ENCODE results near the gene SELENOP. TPM values are rescaled to one million over a fixed set of nuclear protein-coding genes. Genes with fewer than 3 reads are reported as not detected.

SELENOP gene
- total and polyA plus RNA-seq, 2 of the 13 experiments (the other 11 are each of a cell fraction or from before 2014, with no cell fraction given): 1,895 to 2,083 TPM

DNA sequence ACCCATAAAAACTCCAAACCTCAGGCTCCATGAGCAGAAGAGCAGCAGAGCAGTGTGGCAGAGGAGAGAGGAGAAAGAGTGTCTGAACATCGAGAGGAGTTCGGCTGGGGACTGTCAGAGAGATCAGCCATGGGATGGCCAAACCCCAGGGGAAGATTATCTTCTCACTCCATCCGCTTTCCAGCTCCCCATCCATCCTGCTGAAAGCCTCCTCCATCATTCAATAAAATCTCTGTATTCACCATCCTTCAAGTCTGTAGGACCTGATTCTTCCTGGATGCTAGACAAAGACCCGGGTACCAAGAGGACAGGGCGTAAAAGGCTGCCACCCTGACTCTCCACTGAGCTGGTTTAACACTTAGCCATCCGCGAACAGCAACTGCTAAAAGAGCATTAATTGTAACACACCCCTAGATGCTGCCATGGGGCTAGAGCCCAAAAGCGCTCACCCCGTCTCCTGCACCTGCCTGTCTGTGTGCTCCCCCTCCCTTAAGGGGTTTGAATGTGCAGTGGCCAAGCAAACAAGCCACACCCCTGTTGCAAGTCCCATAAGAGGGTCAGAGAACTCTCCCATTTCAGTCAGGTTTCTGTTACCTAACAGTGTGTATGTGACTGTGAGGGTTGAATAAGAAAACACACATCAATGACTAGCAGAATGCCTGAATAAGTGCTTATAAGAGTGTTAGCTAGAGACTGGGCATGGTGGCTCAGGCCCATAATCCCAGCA is 13.9 kb upstream of the SELENOP start (continued):
- peak; percentile 43; the same call in 1 of the 2 replicates for TF ChIP-seq RXRB (CRISPR knock-in tag; IDR thresholded peaks at IDR 0.05; ENCODE audit: borderline replicate concordance)
- TF ChIP-seq ARNT (IDR thresholded peaks at IDR 0.05): no peak
- no peak for TF ChIP-seq RAD51 (IDR thresholded peaks at IDR 0.05; ENCODE audit: borderline replicate concordance)
- 0 out of 2 replicates have a peak, but pooled peaks have one; percentile 31 for TF ChIP-seq ZMYM4 (CRISPR knock-in tag; IDR thresholded peaks at IDR 0.05)
- TF ChIP-seq HDAC2 (CRISPR knock-in tag; IDR thresholded peaks at IDR 0.05): peak; percentile 17; the same call in 1 of the 2 replicates
- no peak for TF ChIP-seq ZFP41 (CRISPR knock-in tag; IDR thresholded peaks at IDR 0.05; ENCODE audit: borderline replicate concordance)
- no peak for TF ChIP-seq ATF5 (CRISPR knock-in tag; IDR thresholded peaks at IDR 0.05; ENCODE audit: low read depth)
- TF ChIP-seq, protein P1, sequence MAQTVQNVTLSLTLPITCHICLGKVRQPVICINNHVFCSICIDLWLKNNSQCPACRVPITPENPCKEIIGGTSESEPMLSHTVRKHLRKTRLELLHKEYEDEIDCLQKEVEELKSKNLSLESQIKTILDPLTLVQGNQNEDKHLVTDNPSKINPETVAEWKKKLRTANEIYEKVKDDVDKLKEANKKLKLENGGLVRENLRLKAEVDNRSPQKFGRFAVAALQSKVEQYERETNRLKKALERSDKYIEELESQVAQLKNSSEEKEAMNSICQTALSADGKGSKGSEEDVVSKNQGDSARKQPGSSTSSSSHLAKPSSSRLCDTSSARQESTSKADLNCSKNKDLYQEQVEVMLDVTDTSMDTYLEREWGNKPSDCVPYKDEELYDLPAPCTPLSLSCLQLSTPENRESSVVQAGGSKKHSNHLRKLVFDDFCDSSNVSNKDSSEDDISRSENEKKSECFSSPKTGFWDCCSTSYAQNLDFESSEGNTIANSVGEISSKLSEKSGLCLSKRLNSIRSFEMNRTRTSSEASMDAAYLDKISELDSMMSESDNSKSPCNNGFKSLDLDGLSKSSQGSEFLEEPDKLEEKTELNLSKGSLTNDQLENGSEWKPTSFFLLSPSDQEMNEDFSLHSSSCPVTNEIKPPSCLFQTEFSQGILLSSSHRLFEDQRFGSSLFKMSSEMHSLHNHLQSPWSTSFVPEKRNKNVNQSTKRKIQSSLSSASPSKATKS (CRISPR knock-in tag; IDR thresholded peaks at IDR 0.05): no peak
- TF ChIP-seq, protein P2, sequence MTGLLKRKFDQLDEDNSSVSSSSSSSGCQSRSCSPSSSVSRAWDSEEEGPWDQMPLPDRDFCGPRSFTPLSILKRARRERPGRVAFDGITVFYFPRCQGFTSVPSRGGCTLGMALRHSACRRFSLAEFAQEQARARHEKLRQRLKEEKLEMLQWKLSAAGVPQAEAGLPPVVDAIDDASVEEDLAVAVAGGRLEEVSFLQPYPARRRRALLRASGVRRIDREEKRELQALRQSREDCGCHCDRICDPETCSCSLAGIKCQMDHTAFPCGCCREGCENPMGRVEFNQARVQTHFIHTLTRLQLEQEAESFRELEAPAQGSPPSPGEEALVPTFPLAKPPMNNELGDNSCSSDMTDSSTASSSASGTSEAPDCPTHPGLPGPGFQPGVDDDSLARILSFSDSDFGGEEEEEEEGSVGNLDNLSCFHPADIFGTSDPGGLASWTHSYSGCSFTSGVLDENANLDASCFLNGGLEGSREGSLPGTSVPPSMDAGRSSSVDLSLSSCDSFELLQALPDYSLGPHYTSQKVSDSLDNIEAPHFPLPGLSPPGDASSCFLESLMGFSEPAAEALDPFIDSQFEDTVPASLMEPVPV (CRISPR knock-in tag; IDR thresholded peaks at IDR 0.05): no peak
- TF ChIP-seq ZNF674 (CRISPR knock-in tag; IDR thresholded peaks at IDR 0.05; ENCODE audit: low read depth): no peak
- TF ChIP-seq ZNF232 (CRISPR knock-in tag; IDR thresholded peaks at IDR 0.05; ENCODE audit: borderline replicate concordance): no peak
- TF ChIP-seq, protein P3, sequence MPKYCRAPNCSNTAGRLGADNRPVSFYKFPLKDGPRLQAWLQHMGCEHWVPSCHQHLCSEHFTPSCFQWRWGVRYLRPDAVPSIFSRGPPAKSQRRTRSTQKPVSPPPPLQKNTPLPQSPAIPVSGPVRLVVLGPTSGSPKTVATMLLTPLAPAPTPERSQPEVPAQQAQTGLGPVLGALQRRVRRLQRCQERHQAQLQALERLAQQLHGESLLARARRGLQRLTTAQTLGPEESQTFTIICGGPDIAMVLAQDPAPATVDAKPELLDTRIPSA (CRISPR knock-in tag; IDR thresholded peaks at IDR 0.05; ENCODE audit: borderline replicate concordance): no peak
- TF ChIP-seq LCORL (IDR thresholded peaks at IDR 0.05): no peak
- TF ChIP-seq LCORL (CRISPR knock-in tag; IDR thresholded peaks at IDR 0.05): peak; percentile 72; the same call in 1 of the 2 replicates
- peak; percentile 32; the same call in 1 of the 2 replicates for TF ChIP-seq ZNF292 (CRISPR knock-in tag; IDR thresholded peaks at IDR 0.05; ENCODE audit: borderline replicate concordance, low read depth)
- TF ChIP-seq NAIF1 (CRISPR knock-in tag; IDR thresholded peaks at IDR 0.05; ENCODE audit: borderline replicate concordance): no peak
- no peak for TF ChIP-seq ZNF234 (CRISPR knock-in tag; conservative IDR thresholded peaks at IDR 0.05)
- no peak for TF ChIP-seq ZNF597 (CRISPR knock-in tag; IDR thresholded peaks at IDR 0.05)
- no peak for TF ChIP-seq ZNF432 (CRISPR knock-in tag; IDR thresholded peaks at IDR 0.05; ENCODE audit: borderline replicate concordance)
- no peak for TF ChIP-seq HBP1 (CRISPR knock-in tag; IDR thresholded peaks at IDR 0.05; ENCODE audit: low read depth)
- TF ChIP-seq ZNF775 (CRISPR knock-in tag; IDR thresholded peaks at IDR 0.05; ENCODE audit: borderline replicate concordance): no peak
- TF ChIP-seq ZNF207 (IDR thresholded peaks at IDR 0.05; ENCODE audit: borderline replicate concordance): no peak
